IPS-18c (cell line): ENCODE data around the gene LMTK2.
"Not testable (repeated sequence)": the region's sequence is repeated elsewhere in the genome, so short reads cannot be mapped to it uniquely, and the experiment has no call there.

Experiments
- H3K4me3 ChIP-seq: 2 replicates; pipeline ENCODE4 v1.7.0; 2013; ENCODE audit warnings: low read depth, mild to moderate bottlenecking, low read length, moderate library complexity; ENCODE audit not compliant: insufficient read depth
- H3K9me3 ChIP-seq: one replicate; pipeline ENCODE4 v1.6.1; 2013; ENCODE audit warnings: mild to moderate bottlenecking, low read length, moderate library complexity; ENCODE audit not compliant: control insufficient read depth, insufficient read depth

LMTK2 gene

GRCh38 chr7:98091523-98091922, 15.1 kb upstream of the LMTK2 start:
- Histone ChIP-seq H3K4me3 (no peak overlapping the region), H3K9me3 (no peaks in the 10 kb centered on the region)

GRCh38 chr7:98097042-98097645, 9.5 kb upstream of the LMTK2 start:
- no peaks in the 10 kb centered on the region for H3K9me3 ChIP-seq

GRCh38 chr7:98100088-98100487, 6.6 kb upstream of the LMTK2 start:
- Histone ChIP-seq H3K9me3 (no peaks in the 10 kb centered on the region), H3K4me3 (no peak overlapping the region)

More at GRCh38 chr7:98097042-98097645, 9.5 kb upstream of the LMTK2 start:
- no peak overlapping the region for H3K4me3 ChIP-seq

GRCh38 chr7:98102170-98102569, 4.5 kb upstream of the LMTK2 start:
- Histone ChIP-seq H3K4me3 (no peak overlapping the region), H3K9me3 (no peaks in the 10 kb centered on the region)

- no peaks in the 10 kb centered on the region for H3K9me3 ChIP-seq
- no peak overlapping the region for H3K4me3 ChIP-seq
Observed at GRCh38 chr7:98105942-98106544, 619 bp upstream of the LMTK2 start.

GRCh38 chr7:98107313-98107721, 655 bp downstream of the LMTK2 start:
- Histone ChIP-seq H3K9me3 (no peaks in the 10 kb centered on the region), H3K4me3 (peak overlapping the region; percentile 97)

GRCh38 chr7:98110249-98111022, 3.8 kb downstream of the LMTK2 start:
- Histone ChIP-seq H3K9me3 (no peaks in the 10 kb centered on the region), H3K4me3 (peak overlapping the region; percentile 1; the same call in 1 of the 2 replicates)

GRCh38 chr7:98112077-98112476, 5.4 kb downstream of the LMTK2 start:
- Histone ChIP-seq H3K4me3 (no peak overlapping the region), H3K9me3 (no peaks in the 10 kb centered on the region)

GRCh38 chr7:98115746-98116525, 9.3 kb downstream of the LMTK2 start:
- Histone ChIP-seq H3K9me3 (no peaks in the 10 kb centered on the region), H3K4me3 (no peak overlapping the region)

GRCh38 chr7:98116656-98117461, 10.2 kb downstream of the LMTK2 start:
- H3K4me3 ChIP-seq = no peak overlapping the region
- no peaks in the 10 kb centered on the region for H3K9me3 ChIP-seq

- H3K9me3 ChIP-seq = no peaks in the 10 kb centered on the region
- no peak overlapping the region for H3K4me3 ChIP-seq
Observed at GRCh38 chr7:98119256-98119918, 12.7 kb downstream of the LMTK2 start.

- H3K9me3 ChIP-seq = no peaks in the 10 kb centered on the region
- H3K4me3 ChIP-seq = no peak overlapping the region
Observed at GRCh38 chr7:98120559-98120958, 13.9 kb downstream of the LMTK2 start.

GRCh38 chr7:98121388-98121787, 14.7 kb downstream of the LMTK2 start:
- not testable (repeated sequence) for H3K4me3 ChIP-seq, H3K9me3 ChIP-seq

- Histone ChIP-seq H3K9me3 (no peaks in the 10 kb centered on the region), H3K4me3 (no peak overlapping the region)
Observed at GRCh38 chr7:98123365-98123696, 16.7 kb downstream of the LMTK2 start.

GRCh38 chr7:98125759-98126158, 19.1 kb downstream of the LMTK2 start:
- H3K4me3 ChIP-seq = no peak overlapping the region
- no peaks in the 10 kb centered on the region for H3K9me3 ChIP-seq

- H3K9me3 ChIP-seq = no peaks in the 10 kb centered on the region
Observed at GRCh38 chr7:98126311-98127142, 19.9 kb downstream of the LMTK2 start.

More at GRCh38 chr7:98126311-98127142, 19.9 kb downstream of the LMTK2 start:
- no peak overlapping the region for H3K4me3 ChIP-seq
